GM12801 (cell line): ENCODE data around the gene ALDH1B1.

Experiments
- TF ChIP-seq, protein P1 (sequence below): IDR thresholded peaks from one replicate; pipeline ENCODE4 v1.5.1; 2011; ENCODE audit warnings: control low read depth; ENCODE audit not compliant: insufficient read length; ENCODE audit errors: extremely low read depth

The ALDH1B1 gene

DNA sequence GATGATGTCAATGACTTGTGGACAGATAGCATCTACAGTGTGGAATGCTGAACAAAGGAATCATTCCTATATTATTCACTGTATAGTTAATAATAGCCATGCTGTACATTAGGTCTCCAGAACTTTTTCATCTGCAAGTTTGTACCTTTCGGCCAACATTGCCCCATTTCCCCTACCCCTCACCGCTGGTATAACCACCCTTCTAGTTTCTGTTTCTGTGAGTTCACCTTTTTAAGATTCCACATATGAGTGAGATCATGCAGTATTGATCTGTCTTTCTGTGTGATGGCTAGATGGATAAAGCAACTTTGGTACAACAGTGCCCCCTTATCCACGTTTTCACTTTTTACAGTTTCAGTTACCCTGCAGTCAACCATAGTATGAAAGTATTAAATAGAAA, 18.8 kb upstream of the ALDH1B1 start:
- TF ChIP-seq, protein P1, sequence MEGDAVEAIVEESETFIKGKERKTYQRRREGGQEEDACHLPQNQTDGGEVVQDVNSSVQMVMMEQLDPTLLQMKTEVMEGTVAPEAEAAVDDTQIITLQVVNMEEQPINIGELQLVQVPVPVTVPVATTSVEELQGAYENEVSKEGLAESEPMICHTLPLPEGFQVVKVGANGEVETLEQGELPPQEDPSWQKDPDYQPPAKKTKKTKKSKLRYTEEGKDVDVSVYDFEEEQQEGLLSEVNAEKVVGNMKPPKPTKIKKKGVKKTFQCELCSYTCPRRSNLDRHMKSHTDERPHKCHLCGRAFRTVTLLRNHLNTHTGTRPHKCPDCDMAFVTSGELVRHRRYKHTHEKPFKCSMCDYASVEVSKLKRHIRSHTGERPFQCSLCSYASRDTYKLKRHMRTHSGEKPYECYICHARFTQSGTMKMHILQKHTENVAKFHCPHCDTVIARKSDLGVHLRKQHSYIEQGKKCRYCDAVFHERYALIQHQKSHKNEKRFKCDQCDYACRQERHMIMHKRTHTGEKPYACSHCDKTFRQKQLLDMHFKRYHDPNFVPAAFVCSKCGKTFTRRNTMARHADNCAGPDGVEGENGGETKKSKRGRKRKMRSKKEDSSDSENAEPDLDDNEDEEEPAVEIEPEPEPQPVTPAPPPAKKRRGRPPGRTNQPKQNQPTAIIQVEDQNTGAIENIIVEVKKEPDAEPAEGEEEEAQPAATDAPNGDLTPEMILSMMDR, result no peak

DNA sequence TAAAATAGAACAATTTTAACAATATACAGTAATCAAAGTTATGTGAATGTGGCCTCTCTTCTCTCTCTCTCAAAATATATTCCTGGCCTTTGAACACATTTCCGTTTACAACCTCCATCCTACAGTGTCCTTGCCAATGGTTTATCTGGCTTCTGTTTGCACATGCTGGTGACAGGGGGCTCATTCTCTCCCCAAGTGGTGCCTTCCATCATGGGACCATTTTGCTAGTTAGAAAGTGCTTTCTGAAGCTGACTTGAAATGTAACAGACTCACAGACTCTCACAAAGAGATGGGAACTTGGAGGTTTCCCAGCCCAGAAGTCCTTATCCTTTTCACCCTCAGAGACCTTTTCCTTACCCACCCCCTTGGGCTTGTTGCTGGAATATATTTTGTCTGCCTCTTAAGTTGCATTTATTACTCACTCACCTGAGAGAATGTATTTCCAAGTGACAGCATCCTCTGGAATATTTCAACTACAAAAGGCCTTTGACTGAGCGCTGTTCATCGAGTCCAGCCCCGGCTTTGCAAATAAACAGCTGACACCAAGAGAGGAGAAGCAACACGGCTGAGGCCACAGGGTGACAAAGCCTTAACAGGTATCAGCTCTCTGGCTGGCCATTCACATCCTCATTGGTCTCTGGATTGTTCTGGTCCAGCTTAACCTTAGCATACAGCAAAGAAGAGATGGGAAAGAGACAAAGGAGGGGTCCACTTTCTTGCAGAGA, 17.5 kb upstream of the ALDH1B1 start:
- TF ChIP-seq, protein P1, result no peak

DNA sequence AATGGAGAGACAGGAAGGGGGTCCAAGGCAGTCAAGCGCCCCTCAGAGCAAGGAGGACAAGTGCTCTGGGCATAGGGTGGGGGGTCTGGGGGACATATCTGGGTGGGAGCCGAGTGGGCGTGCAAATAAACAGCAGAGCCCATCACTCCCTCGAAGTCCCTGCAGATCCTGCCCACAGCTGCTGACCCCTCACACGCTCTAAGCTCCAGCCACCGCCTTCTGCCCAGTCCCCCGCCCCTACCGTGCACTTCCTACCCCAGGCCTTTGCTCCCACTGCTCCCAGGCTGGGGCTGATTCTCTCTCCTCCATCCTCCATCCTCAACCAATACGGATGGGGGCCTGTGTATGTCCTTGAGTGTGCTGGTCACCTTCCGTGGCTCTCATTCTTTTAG, 16.9 kb upstream of the ALDH1B1 start:
- TF ChIP-seq, protein P1, result no peak

DNA sequence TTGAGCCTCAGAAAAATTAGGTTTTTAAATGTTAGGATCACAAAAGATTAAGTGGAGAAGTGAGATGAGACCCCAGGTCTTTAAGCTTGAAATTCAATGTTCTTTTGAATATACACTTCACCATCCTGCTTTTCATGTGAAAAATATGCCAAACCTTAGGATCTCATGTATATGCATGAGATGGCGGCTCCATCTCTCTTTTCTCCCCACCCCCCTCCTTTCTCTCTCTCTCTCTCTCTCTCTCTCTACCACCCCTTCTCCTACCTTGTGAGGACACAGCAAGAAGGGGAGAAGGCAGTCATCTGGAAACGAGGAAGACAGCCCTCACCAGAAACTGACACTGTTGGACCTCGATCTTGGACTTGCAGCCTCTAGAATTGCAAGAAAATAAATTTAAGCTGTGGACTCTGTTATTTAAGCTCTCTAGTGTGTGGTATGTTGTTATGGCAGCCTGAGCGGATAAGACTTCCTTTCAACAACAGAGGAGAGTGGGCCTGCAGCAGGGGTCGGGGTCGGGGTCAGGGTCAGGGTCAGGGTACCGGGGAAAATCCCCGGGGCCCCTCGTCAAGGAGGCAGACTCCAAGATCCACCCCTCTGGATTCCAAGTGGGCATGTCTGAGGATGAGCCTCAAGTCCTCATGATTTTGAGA, 16.4 kb upstream of the ALDH1B1 start:
- TF ChIP-seq, protein P1, result no peak

DNA sequence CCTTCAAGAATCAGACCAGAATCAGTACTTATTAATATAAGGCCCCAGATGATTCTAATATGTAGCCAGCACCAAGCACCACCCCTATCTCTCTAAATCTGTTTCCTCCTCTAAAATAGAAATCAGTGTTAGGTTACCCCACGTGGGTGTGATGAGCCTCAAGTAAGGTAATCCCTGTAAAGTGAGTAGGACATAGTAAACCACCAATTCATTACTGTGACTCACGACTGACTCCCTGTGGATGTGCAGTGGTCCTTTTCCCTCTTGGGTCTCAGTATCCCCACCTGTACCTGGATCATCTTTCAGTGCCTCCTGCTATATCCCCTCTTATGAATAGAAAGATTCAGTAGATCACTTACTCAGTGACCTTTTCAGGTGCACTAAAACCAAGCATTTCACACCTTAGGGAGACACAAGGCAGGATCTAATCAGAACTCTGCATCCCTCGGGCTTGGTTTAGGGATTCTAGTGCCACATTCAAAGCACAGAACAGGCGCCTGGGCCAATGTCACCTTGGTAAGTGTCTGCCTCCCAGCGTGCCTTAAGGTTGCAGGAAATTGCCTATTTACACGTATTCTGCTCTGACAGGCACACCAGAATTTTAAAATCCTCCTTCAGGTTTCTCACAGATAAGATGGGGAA, 12.2 kb upstream of the ALDH1B1 start:
- TF ChIP-seq, protein P1, result no peak

DNA sequence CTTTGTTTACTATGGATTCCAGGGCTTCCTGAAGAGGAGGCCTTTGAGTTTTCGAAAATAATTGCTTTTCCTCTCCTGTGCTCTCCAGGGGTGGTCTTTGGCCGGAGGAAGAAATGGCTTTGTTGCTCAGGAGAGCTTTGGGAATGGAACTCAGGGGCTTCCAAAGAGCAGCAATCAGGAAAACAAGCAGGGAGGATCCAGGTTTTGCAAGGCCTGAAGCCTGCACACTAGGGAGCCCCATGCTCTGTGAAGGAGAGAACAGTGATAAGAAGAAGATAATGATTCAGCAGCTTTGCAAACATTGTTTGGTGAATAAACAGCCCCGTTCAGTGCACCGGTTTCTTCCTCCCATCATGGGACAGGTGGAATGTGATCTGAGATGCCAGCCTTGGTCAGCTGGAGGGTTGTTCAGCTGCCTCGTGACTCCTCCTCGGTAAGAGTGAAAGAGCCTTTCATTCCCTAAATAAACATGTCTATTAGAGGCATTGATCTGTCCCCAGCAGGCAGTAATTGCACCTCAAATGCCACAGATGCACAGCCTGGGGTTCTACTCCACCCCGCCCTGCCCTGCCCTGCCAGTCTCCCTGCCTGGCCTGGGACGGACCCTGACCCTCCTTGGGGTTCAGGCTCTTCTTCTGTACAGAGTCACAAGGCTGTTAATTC, 11.5 kb upstream of the ALDH1B1 start:
- TF ChIP-seq, protein P1, result no peak

DNA sequence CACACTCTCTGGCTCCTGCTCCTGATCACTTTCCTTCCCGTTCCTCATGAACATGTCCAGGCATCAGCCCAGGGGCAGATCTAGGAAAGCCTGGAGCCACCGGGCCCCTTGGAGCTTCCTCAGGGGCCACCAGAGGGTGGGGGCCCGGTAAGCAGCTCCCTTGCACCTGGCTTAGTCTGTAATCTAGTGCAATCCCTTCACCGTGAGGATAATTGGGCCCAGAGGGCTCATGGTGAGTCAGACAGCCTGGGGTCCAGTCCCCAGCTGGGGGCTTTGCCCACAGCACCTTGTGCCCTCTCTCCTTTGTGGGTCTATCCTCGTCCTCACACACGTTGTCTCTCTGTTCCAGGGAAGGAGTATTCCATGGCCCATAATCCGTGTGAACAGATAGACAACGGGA, 10.4 kb upstream of the ALDH1B1 start:
- TF ChIP-seq, protein P1, result no peak
